Ovary (tissue), 9 donors: ENCODE results near the gene SP140. TPM values are rescaled to one million over a fixed set of nuclear protein-coding genes. Genes with fewer than 3 reads are reported as not detected.
A peak's percentile ranks its signal among the peaks of the same experiment; 100 is the strongest.

ENCODE experiments used
- DNase-seq, 5 donors: peaks; one replicate each; pipeline ENCODE4 v3.0.0-alpha.2; 2019 to 2020
- H3K27ac ChIP-seq, 2 donors: fragments of 200-600 bp; one replicate each; pipeline versions ENCODE4 v1.5.1 to v1.8.0; 2019 to 2022
- H3K27me3 ChIP-seq: fragments of 200-600 bp; one replicate; pipeline ENCODE4 v1.8.0; 2022
- H3K36me3 ChIP-seq: fragments of 200-600 bp; sonication (generic); one replicate; pipeline ENCODE4 v1.5.1; 2019
- H3K4me1 ChIP-seq: one replicate; pipeline ENCODE4 v1.8.1; 2013; ENCODE audit warnings: mild to moderate bottlenecking, moderate library complexity; ENCODE audit not compliant: insufficient read depth
- H3K4me3 ChIP-seq: fragments of 200-600 bp; sonication (generic); one replicate; pipeline ENCODE4 v1.5.1; 2017
- H3K9me3 ChIP-seq, 2 donors: fragments of 200-600 bp in 1 of 2; sonication (generic) in 1 of 2; one replicate each; pipeline versions ENCODE4 v1.5.1 to v1.8.1; 2013 to 2019; ENCODE audit warnings: mild to moderate bottlenecking in 1 of 2, moderate library complexity in 1 of 2
- CTCF ChIP-seq, 3 donors: fragments of 450-650 bp in 2 of 3; fragments of 200-600 bp in 1 of 3; IDR thresholded peaks; one replicate each; pipeline versions ENCODE4 v1.5.1 to v1.8.0; 2016 to 2022; ENCODE audit warnings: antibody characterized with exemption in 3 of 3, mild to moderate bottlenecking in 1 of 3
- EP300 ChIP-seq: sonication (generic); formaldehyde crosslinking; IDR thresholded peaks from one replicate; pipeline ENCODE4 v1.6.1; 2017; ENCODE audit warnings: antibody characterized with exemption
- POLR2A ChIP-seq: fragments of 450-650 bp; IDR thresholded peaks from one replicate; pipeline ENCODE4 v1.6.1; 2017; ENCODE audit warnings: antibody characterized with exemption, mild to moderate bottlenecking, moderate library complexity
- WGBS, 3 donors: extraction: QIAGEN DNeasy Blood & Tissue Kit in 1 of 3; methylation state at CpG; one replicate each; pipeline versions ENCODE4 v1.1.5 to v1.1.7; 2013 to 2017; 5-methylcytosine and 5-hydroxymethylcytosine counted together
- intact Hi-C, 4 donors: fragments of 100-400 bp; cut with DNase I; formaldehyde crosslinking; loops; one replicate each; pipeline versions ENCODE4 v1.11.0 to v1.15.1; 2022 to 2023
- polyA plus RNA-seq, 2 donors: library from polyadenylated mRNA; stranded (reverse); fragments of 200-250 nt in 1 of 2; fragments of 350-450 nt in 1 of 2; fragmentation: Illumina TruSeq in 1 of 2; extraction: RNeasy Lipid Tissue Mini Kit (QIAGEN cat#74804) in 1 of 2; gene quantifications; one replicate each; pipeline ENCODE4 v1.2.3, GENCODE V29; 2013 to 2014
- total RNA-seq, 7 donors: library from RNA; depleted of rRNA in 2 of 7; stranded (reverse); fragments of >200 nt in 2 of 7; fragmentation: NEBNext Ultra II Directional in 3 of 7; extraction: Animal tissue kit (Norgen Biotek cat#: 25700) in 3 of 7; gene quantifications; one replicate each; pipeline versions ENCODE4 v1.1.0 to v1.2.4, GENCODE V29; 2016 to 2023
- donor health status: DM: no; HTN: no; CAD: no; lungs with moderate emphysema.
- donor health status: DM: no; HTN: no; CAD: no.
- donor health status: Bipolar disorder and iron deficiency.
- donor health status: DM: yes; HTN: yes; CAD: no.
- donor health status: DM: no; HTN: no; CAD: no.
- donor health status: DM: yes; HTN: yes; CAD: no.

SP140 gene
- total and polyA plus RNA-seq, 9 donors: 0.23 to 3.4 (median 1.0) TPM

- H3K9me3 ChIP-seq: no peaks in the 10 kb centered on the region
- peak within 1 kb of the TSS in 1 of 2 donors; percentile 80 for H3K27ac ChIP-seq
- WGBS, 3 donors: 1 to 4% (median 2%) methylated on average over 11 of the region's 11 CpGs
- peak within 1 kb of the TSS; percentile 53 for H3K4me3 ChIP-seq
- H3K27me3 ChIP-seq: no peaks in the 10 kb centered on the region
- no peaks in the 10 kb centered on the region for H3K36me3 ChIP-seq
- peak; percentile 62 to 80 (median 66) for DNase-seq
- TF ChIP-seq EP300 (no peak), CTCF (IDR thresholded peaks at IDR 0.05) (no peak), POLR2A (no peak)
- H3K4me1 ChIP-seq: peaks cover 6% of the 10 kb centered on the region
- intact Hi-C loops: no loop called here
These were observed 101.2 kb downstream of the SP140 start, which contains the start of gene SP140L for GRCh38 chr2:230326453-230327417. Gene SP140L (plus strand): TSS chr2:230327193. CDS start chr2:230327270, 77 bp downstream.

GRCh38 chr2:230327418-230328154, 102.0 kb downstream of the SP140 start:
- Histone ChIP-seq H3K27me3 (no peaks in the 10 kb centered on the region), H3K4me3 (peak overlapping the region; percentile 53), H3K9me3 (no peaks in the 10 kb centered on the region), H3K4me1 (peaks cover 6% of the 10 kb centered on the region), H3K36me3 (no peaks in the 10 kb centered on the region), H3K27ac (peak overlapping the region in 1 of 2 donors; percentile 80)
- 38 to 61% (median 51%) methylated on average over 5 of the region's 5 CpGs for WGBS, 3 donors
- no peak for DNase-seq
- TF ChIP-seq POLR2A (no peak), CTCF (IDR thresholded peaks at IDR 0.05) (no peak), EP300 (no peak)
- intact Hi-C loops: no loop called here

GRCh38 chr2:230328155-230328458, 102.6 kb downstream of the SP140 start:
- no peak overlapping the region for H3K27ac ChIP-seq
- intact Hi-C loops: no loop called here
- no peak overlapping the region for H3K4me3 ChIP-seq
- H3K36me3 ChIP-seq: no peaks in the 10 kb centered on the region
- 91 to 94% (median 94%) methylated on average over 8 of the region's 8 CpGs for WGBS, 3 donors
- TF ChIP-seq EP300: no peak
- TF ChIP-seq POLR2A: no peak
- no peak for TF ChIP-seq CTCF (IDR thresholded peaks at IDR 0.05)
- no peaks in the 10 kb centered on the region for H3K27me3 ChIP-seq
- H3K9me3 ChIP-seq: no peaks in the 10 kb centered on the region
- no peak for DNase-seq
- H3K4me1 ChIP-seq: peaks cover 6% of the 10 kb centered on the region

GRCh38 chr2:230329946-230330605, 104.5 kb downstream of the SP140 start:
- no peak overlapping the region for H3K27ac ChIP-seq
- intact Hi-C loops: no loop called here
- no peak overlapping the region for H3K4me3 ChIP-seq
- H3K4me1 ChIP-seq: peaks cover 6% of the 10 kb centered on the region
- TF ChIP-seq EP300: no peak
- TF ChIP-seq POLR2A: no peak
- no peak for TF ChIP-seq CTCF (IDR thresholded peaks at IDR 0.05)
- H3K36me3 ChIP-seq: no peaks in the 10 kb centered on the region
- whole genome bisulfite sequencing, 3 donors: 89 to 92% (median 89%) methylated on average over 7 of the region's 7 CpGs
- no peak for DNase-seq
- no peaks in the 10 kb centered on the region for H3K27me3 ChIP-seq
- H3K9me3 ChIP-seq: no peaks in the 10 kb centered on the region
